GM19239 (cell line): ENCODE data around the gene CIC.
"Not testable (repeated sequence)": the region's sequence is repeated elsewhere in the genome, so short reads cannot be mapped to it uniquely, and the experiment has no call there.

Experiments used
- DNase-seq: peaks from one replicate; pipeline ENCODE4 v3.0.0; 2011; ENCODE audit warnings: low spot score; ENCODE audit not compliant: insufficient read length
- FAIRE-seq: peaks from 2 replicates; lab custom pipeline; 2011; peaks lifted over from hg19 to GRCh38; lab: Jason Lieb, UNC

CIC gene

DNA sequence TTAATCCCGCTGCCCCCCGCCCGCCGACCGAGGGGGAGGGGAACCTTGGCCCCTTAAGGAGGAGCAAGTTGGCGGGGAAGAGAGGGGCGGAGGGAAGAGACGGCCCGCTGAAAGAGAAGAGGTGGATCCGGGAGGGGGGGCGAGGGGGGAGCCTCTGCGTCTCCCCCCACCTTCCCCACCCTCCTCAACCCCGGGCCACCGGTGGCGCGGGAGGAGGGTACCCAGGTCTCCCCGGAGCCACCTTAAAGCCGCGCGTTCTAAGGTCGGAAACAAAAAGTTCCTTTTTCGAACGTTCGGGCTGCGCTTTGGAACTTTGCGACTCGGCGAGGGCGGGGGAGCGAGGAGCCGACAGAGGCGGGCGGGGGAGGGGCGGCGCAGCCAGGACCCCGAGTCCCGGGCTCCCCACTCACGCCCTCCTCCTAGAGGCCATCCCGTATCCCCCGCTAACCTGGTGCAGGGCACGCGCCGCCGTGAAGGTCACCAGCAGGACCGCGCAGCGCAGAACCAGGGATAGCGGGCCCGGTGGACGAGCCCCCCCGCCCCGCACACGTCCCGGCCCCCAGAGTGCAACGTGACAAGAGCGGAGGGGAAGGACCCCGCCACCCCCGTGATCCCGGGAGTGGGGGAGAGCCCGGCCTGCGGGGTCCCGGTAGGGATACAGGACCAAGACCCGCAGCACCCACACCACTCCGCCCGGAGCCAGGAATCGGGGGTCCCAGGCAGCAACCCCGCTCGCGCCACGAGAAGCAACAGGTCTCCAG, 14.8 kb upstream of the CIC start:
- FAIRE-seq: peak; percentile 84
- no peak for DNase-seq

DNA sequence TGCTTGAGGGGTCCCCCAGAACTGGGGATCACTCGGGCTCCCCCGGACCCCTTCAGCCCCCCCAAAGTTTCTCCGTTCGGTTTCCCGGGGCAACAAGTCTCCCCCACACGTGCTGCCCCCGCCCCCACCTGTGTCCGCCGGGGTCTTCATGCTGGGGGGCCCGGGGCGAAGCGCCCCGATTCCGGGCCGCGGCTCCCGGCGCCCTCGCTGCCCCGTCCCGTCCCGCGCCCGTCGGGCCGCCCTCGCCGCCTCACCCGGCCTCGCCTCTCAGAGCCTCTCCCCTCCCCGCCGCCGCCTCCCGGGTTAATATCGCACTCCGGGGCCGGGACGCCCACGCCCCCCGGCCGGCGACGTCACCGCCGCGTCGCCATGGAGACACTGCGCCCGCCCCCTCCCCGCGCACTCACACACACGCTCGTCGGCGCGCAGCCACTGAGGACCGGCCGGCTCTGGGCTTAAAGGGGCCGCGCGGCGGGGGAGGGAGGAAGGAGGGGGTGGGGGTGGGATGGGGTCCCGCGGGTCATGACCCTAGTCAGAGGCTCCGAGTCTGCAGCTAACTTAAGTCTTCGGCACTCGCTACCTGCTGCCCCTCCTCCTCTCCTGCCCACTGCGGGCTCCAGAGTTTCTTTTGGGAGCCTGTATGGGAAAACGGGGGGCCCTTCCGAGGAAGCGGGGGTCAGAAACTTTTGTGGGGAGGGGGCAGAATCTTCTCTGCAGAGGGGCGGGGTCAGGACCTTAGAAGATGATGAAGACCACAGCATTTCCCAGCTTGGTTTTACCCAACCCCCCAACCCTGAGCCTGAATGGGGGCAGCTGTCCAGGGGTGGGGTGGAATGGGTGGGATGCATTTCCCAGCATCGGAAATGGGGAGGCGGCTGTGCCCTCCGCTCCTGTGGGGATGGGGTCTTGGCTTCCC, 13.9 kb upstream of the CIC start, which contains the start of gene ERF:
ERF (minus strand) TSS at position 279 of the 916 bp plus-strand sequence; CDS start at position 150, 129 bp downstream.
- FAIRE-seq: peak; percentile 90
- peak; percentile 88 for DNase-seq

DNA sequence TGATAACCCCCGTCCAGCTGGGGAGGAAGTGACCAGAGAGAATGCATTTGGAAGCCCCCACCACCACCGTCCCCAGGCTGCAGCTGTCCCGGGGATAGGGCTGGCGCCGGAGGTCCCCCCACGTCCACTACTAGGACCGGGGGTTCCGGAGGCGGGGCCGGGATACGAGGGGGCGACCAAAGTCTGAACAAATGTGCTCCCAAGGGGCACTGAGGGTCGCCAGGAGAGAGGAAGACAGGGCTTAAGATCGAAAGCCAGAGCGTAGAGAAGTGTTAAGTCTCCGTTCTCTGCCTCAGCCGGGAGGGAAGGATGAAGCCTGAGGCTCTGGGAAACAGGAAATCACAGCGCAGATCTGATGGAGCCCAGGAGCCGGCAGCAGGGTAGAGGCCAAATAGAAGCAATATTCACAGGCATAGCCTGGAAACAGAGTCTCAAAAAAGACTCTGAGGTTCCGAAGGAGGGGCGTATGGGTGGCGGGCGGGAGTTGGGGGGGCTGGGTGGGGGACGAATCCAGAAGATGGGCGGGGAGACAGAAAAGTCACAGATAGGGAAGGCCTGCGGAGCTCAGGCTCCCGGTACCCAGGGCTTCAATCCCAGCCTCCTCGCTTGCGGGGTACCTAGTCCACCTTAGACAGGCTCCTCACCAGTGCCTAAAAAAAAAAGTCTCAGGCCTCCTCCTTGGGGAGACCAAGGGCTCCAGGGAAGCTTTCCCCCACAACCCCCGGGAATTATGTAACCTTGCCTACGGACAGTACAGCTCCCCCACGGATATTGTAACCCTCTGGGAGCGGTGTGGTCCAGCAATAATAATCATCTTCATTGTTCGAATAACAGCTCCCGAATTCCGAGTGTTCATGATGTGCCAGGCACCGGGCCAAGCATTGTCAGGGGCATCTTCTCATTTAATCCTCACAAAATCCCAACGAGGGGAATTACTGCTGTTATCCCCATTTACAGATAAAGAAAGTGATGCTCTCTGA, 13.0 kb upstream of the CIC start:
- peak; percentile 21 for FAIRE-seq
- DNase-seq: no peak

DNA sequence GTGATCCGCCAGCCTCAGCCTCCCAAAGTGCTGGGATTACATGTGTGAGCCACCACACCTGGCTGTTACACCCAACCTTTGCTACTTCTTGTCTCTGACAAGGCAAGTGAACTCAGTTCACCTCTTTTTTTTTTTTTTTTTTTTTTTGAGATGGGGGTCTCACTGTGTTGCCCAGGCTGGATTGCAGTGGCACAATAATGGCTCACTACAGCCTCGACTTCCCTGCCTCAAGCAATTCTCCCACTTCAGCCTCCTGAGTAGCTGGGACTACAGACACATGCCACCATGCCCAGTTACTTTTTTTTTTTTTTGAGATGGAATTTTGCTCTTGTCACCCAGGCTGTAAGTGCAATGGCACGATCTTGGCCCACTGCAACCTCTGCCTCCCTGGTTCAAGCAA, 11.2 kb upstream of the CIC start:
- not testable (repeated sequence) for FAIRE-seq, DNase-seq

DNA sequence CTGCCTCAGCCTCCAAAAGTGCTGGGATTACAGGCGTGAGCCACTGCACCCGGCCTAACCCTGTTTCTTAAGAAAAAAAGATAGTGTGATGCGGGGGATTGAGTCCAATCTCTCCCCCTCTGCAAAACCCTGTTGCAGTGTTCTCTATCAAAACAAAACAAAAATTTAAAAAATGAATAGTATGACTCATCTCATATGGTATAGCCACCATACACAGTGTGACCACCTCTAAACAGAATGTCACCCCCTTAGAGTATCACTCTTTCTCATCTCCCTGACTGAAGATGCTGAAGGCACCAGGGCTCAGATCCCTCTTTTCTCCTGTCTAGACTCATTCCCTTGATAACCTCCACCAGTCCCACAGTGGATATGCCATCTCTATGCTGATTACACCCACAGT, 7.3 kb upstream of the CIC start:
- FAIRE-seq: no peak
- DNase-seq: no peak

DNA sequence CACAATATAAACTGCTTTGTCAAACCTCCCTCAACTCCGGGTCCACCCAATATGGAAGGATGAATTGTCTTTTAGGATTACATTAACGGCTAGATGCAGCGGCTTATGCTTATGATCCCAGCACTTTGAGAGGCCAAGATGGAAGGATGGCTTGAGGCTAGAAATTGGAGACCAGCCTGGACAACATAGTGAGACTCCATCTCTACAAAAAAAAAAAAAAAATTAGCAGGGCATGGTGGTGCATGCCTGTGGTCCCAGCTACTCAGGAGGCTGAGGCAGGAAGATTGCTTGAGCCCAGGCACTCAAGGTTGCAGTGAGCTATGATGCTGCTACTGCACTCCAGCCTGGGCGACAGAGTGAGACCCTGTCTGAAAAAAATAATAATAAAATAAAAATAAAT, 2.9 kb upstream of the CIC start:
- DNase-seq, FAIRE-seq: not testable (repeated sequence)

DNA sequence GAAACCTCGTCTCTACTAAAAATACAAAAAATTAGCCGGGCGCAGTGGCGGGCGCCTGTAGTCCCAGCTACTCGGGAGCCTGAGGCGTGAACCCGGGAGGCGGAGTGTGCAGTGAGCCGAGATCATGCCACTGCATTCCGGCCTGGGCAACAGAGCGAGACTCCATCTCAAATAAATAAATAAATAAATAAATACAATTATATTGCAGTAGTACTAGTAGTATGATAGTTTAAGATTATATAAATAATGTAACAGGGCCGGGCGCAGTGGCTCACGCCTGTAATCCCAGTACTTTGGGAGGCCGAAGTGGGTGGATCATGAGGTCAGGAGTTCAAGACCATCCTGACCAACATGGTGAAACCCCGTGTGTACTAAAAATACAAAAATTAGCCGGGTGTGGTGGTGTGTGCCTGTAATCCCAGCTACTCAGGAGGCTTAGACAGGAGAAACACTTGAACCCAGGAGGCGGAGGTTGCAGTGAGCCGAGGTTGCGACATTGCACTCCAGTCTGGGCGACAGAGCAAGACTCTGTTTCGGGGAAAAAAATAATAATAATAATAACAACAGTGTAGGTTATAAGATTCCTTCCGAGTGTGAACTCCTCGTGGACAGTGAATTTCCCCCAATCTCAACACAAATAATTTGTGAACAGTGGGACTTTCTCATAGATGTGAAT, 2.0 kb upstream of the CIC start:
- DNase-seq, FAIRE-seq: not testable (repeated sequence)

DNA sequence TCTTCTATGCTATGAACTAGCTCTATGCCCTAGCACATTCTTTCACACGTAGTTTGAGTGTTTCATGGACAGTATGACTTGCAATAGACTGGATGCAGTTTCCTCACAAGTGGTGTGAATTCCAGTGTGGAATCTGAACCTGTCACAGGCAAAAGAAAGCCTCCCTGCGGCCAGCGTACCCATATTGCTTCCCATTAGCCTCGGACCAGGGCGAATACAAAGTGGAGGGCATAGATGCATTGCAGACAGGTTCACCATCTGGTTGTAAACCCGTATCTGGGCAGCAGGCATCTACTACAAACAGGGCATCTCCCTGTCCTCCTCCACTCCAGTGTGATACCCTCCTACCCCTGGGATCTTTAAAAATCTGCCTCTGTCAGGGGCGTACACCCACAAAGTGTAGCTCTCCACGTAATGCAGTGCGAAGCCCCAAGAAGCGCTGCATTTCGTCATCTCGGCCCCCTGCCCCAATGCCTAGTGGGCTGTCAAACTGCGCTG, 1.4 kb upstream of the CIC start:
- DNase-seq (no peak), FAIRE-seq (peak; percentile 35)

DNA sequence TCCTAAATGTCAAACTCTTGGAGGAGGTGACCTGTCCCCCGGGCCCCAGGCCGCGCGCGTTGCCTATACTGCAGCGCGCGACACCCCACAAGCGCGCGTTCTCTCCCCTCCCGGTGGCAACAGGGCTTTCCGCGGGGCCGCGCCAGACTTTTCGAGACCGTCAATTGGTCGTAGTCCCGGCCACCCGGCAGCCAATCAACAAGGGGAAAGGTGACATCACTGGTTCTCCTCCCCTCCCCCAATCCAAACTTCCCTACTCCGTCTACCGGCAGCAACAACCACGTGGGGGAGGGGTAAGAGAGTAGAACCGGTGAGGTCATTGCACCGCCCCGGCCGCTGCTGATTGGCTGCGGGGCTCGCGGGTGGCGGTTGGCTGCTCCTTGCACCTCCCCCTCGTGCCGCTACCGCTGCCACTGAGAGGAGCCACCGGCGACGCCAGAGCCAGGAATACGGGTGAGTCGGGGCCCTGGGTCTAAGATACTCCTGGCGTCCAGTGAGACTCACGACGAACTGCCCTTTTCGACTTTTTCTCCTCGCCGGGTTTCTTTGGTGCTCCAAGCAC, 829 bp upstream of the CIC start:
- no peak for FAIRE-seq

DNA sequence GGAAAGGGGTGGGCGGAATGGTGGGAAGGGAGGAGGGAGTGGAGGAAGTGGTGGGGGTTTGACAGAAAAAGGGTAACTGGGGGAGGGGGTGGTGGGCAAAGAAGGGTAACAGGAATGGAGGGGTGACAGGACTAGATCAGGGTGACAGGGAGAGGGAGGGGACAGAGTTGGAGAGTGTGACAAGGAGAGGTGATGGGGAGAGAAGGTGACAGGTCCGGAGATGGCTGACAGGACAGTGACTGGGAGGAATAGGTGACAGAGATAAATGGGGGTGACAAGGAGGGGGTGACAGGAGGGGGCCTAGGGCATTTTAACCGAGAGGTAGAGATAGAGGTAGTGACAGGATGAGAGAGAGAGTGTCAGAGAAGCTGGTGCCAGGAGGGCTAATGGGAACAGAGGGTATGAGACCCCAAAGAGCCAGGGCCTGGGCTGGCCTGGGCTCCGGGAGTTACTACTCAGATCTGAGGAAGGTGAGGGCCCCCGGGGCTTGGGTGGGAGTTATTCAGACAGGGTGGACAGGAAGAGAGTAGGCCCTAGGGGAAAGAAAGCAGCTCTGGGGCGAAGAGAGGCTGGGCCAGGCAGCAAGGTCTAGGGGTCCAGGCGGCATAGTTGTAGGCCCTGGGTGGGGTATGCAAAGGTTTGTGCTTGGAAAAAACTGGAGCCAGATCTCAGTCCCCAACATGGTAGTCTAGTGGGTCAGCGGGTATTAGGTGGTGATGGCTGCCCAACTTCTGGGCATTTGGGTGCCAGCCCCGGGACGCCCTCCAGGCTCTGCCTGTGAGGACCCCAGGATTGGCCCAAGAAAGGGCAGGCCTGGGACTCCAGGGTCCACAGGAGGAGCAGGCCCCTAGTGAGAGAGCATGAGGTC, 660 bp downstream of the CIC start:
- FAIRE-seq: no peak
- no peak for DNase-seq

More for the DNA sequence above, 829 bp upstream of the CIC start:
- peak; percentile 89 for DNase-seq

DNA sequence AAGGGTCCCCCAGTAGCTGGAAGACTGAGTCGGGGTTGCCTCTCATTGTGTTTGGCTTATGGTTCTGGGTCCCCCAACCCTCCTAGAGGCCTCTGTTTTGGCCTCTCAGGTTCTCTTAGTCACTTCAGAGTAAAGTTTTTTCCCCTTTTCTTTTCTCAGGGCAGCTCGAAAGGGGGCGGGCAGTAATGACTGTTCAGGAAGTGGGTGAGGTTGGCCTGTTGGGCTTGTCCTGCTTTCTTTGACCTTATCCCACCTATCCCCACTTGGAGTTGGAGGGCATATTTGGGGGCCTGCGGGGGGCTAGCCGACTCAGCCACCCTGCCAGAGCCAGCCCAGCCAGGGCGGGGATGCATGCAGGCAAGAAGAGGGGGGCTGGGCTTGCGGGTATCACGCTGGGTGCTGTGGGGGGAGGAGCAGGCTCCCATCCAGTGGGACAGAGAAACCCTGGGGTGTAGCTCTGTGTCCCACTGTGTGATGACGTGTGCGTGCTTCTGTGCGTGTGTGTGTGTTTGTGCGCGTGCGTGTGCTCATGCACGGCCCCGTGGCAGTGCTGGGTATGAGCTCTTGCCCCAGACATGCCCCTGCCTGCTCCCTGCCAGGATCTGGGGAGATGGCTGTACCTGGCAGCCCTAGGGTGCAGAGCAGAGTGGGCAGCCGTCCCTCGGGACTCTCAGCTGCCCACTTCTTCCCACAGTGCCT, 1.4 kb downstream of the CIC start:
- FAIRE-seq: peak; percentile 95
- DNase-seq: peak; percentile 59

DNA sequence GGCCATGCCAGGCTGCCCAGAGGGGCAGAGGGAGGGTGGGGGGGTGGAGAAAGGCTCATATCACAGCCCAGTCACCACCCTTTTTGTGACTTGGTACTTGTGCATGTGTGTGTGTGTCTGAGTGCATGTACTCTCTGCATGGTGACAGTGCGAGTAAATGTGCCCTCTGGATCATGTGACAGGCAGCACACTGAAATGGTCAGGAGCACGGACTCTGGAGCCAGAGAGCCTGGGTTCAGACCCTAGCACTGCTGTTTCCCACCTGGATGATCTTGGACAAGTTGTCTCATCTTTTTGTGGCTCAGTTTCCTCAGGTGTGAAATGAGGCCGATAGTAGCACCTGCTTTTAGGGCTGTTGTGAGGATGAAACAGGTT, 2.0 kb downstream of the CIC start:
- no peak for DNase-seq
- no peak for FAIRE-seq

DNA sequence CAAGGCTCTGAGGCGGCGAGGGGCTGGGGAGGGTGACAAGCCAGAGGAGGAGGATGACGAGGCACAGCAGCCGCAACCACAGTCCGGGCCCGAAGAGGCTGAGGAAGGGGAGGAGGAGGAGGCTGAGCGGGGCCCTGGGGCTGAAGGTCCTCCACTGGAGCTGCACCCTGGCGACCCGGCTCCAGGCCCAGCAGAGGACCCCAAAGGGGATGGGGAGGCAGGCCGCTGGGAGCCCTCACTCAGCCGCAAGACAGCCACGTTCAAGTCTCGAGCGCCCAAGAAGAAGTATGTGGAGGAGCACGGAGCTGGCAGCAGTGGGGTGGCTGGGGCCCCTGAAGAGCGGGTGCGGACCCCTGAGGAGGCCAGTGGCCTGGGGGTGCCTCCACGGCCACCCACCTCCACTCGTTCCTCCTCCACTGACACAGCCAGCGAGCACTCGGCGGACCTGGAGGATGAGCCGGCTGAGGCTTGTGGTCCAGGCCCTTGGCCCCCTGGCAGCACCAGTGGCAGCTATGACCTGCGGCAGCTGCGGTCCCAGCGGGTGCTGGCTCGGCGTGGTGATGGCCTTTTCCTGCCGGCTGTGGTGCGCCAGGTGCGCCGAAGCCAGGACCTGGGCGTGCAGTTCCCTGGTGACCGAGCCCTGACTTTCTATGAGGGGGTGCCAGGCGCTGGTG, 2.9 kb downstream of the CIC start:
- FAIRE-seq (no peak), DNase-seq (no peak)

DNA sequence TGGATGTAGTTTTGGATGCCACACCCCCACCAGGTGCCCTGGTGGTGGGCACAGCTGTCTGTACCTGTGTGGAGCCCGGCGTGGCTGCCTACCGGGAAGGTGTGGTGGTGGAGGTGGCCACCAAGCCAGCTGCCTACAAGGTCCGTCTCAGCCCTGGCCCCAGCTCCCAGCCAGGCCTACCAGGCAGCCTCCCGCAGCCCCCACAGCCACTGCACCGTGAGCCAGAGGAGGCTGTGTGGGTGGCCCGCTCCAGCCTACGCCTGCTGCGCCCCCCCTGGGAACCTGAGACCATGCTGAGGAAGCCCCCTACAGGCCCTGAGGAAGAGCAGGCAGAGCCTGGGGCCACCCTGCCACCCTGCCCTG, 3.5 kb downstream of the CIC start:
- FAIRE-seq (no peak), DNase-seq (no peak)

DNA sequence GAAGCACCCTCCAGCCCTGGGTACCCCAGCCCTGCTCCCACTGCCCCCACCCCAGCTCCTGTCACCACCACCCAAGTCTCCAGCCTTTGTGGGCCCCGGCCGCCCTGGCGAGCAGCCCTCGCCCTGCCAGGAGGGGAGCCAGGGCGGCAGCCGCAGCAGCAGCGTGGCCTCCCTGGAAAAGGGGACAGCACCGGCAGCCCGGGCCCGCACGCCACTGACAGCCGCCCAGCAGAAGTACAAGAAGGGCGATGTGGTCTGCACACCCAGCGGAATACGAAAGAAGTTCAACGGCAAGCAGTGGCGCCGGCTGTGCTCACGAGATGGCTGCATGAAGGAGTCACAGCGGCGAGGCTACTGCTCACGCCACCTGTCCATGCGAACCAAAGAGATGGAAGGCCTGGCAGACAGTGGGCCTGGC, 3.9 kb downstream of the CIC start:
- FAIRE-seq (no peak), DNase-seq (no peak)

DNA sequence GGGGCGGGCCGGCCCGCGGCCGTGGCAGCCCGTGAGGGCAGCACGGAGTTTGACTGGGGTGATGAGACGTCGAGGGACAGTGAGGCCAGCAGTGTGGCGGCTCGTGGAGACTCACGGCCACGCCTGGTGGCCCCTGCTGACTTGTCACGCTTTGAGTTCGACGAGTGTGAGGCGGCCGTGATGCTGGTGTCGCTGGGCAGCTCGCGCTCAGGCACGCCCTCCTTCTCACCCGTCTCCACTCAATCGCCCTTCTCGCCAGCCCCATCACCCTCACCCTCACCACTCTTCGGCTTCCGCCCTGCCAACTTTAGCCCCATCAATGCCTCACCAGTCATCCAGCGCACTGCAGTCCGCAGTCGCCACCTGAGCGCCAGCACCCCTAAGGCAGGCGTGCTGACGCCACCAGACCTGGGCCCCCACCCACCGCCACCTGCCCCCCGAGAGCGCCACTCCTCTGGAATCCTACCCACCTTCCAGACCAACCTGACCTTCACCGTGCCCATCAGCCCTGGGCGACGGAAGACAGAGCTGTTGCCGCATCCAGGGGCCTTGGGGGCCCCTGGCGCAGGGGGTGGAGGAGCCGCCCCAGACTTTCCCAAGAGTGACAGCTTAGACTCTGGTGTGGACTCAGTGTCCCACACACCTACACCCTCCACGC, 4.5 kb downstream of the CIC start:
- DNase-seq: no peak
- no peak for FAIRE-seq
